ENCODE data around the gene YJEFN3. TPM values are rescaled to one million over a fixed set of nuclear protein-coding genes. Genes with fewer than 3 reads are reported as not detected.

YJEFN3 gene
- total RNA-seq, 1 donor from 2014 or later: 4.0 TPM

DNA sequence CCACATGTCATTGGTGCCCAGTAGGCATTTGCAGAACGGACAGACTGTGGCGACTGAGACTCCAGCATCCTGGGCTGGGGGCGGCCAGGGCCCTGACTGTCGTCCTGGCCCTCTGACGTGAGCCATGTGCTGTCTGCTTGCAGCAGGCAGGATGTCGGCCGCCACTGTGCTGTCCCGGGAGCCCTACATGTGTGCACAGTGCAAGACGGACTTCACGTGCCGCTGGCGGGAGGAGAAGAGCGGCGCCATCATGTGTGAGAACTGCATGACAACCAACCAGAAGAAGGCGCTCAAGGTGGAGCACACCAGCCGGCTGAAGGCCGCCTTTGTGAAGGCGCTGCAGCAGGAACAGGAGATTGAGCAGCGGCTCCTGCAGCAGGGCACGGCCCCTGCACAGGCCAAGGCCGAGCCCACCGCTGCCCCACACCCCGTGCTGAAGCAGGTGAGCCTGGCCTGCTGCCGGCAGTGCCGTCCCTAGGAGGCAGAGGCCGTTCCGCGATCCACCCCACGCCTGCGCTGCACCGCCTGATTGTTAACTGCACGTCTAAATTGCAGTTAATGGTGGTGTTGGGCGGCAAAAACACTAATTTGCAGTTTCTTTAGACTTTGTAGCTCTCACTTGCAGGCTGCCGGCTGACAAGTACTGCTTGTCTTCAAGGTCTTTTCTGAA, 27.6 kb upstream of the YJEFN3 start:
- H3K4me1 Mint-ChIP-seq (ENCODE audit: low read depth): no peaks in the 10 kb centered on the region
- no peak overlapping the region for H3K27ac Mint-ChIP-seq (ENCODE audit: unreplicated experiment)
- no peak for DNase-seq (ENCODE audit: low spot score)
- peaks cover 19% of the 10 kb centered on the region for H3K36me3 Mint-ChIP-seq (ENCODE audit: low read depth)
- TF ChIP-seq, protein P1, sequence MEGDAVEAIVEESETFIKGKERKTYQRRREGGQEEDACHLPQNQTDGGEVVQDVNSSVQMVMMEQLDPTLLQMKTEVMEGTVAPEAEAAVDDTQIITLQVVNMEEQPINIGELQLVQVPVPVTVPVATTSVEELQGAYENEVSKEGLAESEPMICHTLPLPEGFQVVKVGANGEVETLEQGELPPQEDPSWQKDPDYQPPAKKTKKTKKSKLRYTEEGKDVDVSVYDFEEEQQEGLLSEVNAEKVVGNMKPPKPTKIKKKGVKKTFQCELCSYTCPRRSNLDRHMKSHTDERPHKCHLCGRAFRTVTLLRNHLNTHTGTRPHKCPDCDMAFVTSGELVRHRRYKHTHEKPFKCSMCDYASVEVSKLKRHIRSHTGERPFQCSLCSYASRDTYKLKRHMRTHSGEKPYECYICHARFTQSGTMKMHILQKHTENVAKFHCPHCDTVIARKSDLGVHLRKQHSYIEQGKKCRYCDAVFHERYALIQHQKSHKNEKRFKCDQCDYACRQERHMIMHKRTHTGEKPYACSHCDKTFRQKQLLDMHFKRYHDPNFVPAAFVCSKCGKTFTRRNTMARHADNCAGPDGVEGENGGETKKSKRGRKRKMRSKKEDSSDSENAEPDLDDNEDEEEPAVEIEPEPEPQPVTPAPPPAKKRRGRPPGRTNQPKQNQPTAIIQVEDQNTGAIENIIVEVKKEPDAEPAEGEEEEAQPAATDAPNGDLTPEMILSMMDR (IDR thresholded peaks at IDR 0.05): no peak
- H3K9me3 Mint-ChIP-seq (ENCODE audit: low read depth): no peaks in the 10 kb centered on the region
- H3K4me3 Mint-ChIP-seq (ENCODE audit: unreplicated experiment): no peak overlapping the region
- H3K27me3 Mint-ChIP-seq (ENCODE audit: low read depth): no peaks in the 10 kb centered on the region

DNA sequence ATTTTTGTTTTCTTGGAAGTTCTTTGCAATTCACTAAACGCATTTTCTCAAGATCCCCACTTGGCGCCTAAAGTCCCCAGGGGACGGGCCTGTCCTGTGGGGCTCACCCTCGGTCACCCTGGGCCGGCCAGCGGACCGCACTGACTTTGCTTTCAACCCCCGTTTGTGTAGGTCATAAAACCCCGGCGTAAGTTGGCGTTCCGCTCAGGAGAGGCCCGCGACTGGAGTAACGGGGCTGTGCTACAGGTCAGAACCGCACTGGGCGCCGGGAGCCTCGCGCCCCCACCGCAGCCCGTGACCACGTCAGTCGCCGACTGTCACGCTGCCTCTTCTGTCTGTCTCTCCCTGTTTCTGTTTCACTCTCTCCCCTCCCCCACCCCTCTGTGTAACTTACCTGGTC, 26.9 kb upstream of the YJEFN3 start:
- Mint-ChIP-seq H3K4me1 (ENCODE audit: low read depth) (no peaks in the 10 kb centered on the region), H3K36me3 (ENCODE audit: low read depth) (peaks cover 22% of the 10 kb centered on the region), H3K27ac (ENCODE audit: unreplicated experiment) (no peak overlapping the region), H3K27me3 (ENCODE audit: low read depth) (no peaks in the 10 kb centered on the region), H3K9me3 (ENCODE audit: low read depth) (no peaks in the 10 kb centered on the region), H3K4me3 (ENCODE audit: unreplicated experiment) (no peak overlapping the region)
- TF ChIP-seq, protein P1 (IDR thresholded peaks at IDR 0.05): no peak
- no peak for DNase-seq (ENCODE audit: low spot score)

DNA sequence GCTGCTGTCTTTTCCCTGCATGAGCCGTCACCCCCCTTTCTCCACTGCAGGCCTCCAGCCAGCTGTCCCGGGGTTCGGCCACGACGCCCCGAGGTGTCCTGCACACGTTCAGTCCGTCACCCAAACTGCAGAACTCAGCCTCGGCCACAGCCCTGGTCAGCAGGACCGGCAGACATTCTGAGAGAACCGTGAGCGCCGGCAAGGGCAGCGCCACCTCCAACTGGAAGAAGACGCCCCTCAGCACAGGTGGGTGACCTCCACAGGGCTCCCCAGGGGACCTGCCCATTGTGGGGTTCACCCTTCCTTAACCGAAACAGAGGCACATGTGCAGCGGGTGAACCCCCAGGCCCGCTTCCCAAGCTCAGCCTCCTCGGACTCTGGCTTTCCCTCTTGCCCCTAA, 26.4 kb upstream of the YJEFN3 start:
- Mint-ChIP-seq H3K4me1 (ENCODE audit: low read depth) (no peaks in the 10 kb centered on the region), H3K9me3 (ENCODE audit: low read depth) (no peaks in the 10 kb centered on the region), H3K4me3 (ENCODE audit: unreplicated experiment) (no peak overlapping the region), H3K27me3 (ENCODE audit: low read depth) (no peaks in the 10 kb centered on the region), H3K27ac (ENCODE audit: unreplicated experiment) (no peak overlapping the region), H3K36me3 (ENCODE audit: low read depth) (peaks cover 22% of the 10 kb centered on the region)
- no peak for DNase-seq (ENCODE audit: low spot score)
- TF ChIP-seq, protein P1 (IDR thresholded peaks at IDR 0.05): no peak

DNA sequence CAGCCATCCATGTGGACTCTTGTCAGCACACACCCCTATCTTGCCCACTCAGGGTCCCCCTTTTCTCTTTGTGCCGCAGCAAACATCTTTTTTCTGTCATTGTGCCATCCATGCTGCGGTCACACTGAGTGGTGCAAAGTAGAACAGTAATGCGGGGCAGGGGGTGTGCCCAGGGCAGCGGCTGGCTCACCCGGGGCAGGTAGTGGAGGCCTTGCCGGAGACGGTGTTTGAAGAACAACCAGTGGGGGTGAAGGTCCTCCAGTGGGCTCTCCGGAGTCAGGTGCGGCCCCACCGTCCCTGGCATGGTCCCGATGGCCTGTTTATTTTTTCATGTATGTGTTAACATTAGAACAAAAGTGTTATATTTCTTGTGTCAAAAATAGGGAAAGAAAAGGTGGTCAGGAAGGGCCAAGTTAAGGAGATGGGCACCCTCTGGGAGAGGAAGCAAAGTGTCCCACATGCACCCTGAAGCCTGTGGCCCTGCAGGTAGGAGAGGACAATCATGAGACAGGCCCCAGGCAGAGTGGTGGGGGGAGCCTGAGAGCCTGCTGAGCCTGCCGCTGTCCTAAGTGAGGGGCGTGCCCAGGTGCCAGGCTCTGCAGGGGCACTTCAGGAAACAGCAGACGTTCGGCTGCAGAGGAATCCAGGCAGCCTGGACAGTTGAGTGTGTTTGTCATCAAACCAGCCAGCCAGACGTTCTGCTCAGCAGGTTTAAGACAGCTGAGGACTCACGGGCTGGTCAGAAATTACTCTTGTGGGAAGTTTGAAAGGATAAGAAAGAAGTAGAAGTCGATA, 25.7 kb upstream of the YJEFN3 start:
- Mint-ChIP-seq H3K27ac (ENCODE audit: unreplicated experiment) (no peak overlapping the region), H3K4me3 (ENCODE audit: unreplicated experiment) (no peak overlapping the region), H3K27me3 (ENCODE audit: low read depth) (no peaks in the 10 kb centered on the region), H3K36me3 (ENCODE audit: low read depth) (peaks cover 23% of the 10 kb centered on the region), H3K9me3 (ENCODE audit: low read depth) (no peaks in the 10 kb centered on the region), H3K4me1 (ENCODE audit: low read depth) (no peaks in the 10 kb centered on the region)
- TF ChIP-seq, protein P1 (IDR thresholded peaks at IDR 0.05): no peak
- no peak for DNase-seq (ENCODE audit: low spot score)

DNA sequence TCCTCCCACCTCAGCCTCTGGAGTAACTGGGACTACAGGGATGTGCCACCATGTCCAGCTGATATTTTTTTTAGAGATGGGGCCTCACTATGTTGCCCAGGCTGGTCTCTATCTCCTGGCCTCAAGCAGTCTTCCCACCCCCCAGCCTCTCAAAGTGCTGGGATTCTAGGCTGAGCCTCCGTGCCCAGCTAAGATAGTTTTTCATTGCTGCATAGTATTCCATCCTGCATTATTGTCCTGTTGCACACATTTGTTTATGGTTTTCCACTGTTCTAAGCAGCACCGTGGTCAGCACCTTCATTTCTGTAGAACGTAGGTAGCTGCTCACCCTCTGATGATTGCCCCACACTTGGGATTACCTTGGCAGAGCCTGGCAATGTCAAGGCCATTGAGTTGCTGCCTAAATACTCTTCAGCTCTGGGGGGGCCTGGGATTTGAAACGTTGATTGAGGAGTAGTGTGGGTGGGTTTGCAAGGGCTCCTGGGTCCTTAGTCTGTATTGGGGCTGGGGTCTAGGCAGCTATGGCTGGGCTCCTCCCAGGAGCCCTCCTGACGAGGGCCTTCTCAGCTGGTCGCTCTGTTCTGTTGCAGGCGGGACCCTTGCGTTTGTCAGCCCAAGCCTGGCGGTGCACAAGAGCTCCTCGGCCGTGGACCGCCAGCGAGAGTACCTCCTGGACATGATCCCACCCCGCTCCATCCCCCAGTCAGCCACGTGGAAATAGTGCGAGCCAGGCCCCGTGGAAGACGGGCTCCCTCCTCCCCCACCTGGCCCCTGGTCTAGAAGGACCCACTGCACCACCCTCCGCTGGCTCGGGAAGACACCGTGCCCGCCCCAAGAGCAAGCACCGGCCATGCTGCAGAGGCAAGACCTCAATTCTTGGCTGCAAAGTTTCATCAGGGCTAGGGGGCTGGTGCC, 23.7 kb upstream of the YJEFN3 start:
- H3K4me1 Mint-ChIP-seq (ENCODE audit: low read depth): no peaks in the 10 kb centered on the region
- DNase-seq (ENCODE audit: low spot score): no peak
- H3K27me3 Mint-ChIP-seq (ENCODE audit: low read depth): no peaks in the 10 kb centered on the region
- H3K9me3 Mint-ChIP-seq (ENCODE audit: low read depth): no peaks in the 10 kb centered on the region
- TF ChIP-seq, protein P1 (IDR thresholded peaks at IDR 0.05): no peak
- H3K27ac Mint-ChIP-seq (ENCODE audit: unreplicated experiment): no peak overlapping the region
- H3K36me3 Mint-ChIP-seq (ENCODE audit: low read depth): peaks cover 23% of the 10 kb centered on the region
- no peak overlapping the region for H3K4me3 Mint-ChIP-seq (ENCODE audit: unreplicated experiment)
